C1 segment of cervical spinal cord (tissue), 14 donors: ENCODE results near the gene RNF25.

Source experiments
- DNase-seq, 14 donors: peaks; one replicate each; lab custom pipeline; 2025; lab: John Stamatoyannopoulos, UW

Gene RNF25

DNA sequence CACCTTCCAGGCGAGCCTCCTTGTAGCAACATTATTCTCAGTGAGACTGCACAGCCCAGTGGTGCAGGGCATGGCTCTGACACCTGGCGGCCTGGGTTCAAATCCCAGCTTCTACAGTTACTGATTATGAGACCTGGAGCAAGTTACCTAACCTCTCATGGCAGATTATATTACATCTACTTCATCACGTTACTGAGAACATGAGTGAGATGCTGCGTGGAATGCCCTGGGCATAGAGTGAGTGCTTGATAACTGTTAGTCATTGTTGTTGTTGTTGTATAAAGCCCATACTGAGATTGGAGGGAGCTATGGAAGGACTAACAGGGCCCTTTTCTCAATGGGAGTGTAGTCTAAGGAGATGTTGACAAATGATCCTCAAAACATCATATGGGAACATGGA, 45.4 kb downstream of the RNF25 start:
- DNase-seq: no peak

DNA sequence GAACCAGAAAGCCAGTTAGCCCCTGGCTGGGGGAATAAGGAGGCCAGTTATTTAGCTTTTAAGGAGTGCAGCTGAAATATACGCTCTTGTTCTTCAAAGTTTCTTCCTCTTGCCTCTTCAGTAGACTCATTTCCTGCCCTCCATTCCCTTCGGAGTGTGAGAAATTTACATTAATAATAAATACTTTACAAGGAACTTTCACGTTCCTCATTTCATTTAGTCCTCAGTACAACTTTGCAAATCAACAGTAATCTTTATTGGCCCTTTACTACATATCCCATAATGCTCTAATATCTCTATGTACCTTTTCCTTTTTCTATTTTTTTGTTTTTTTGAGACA, 48.5 kb downstream of the RNF25 start:
- DNase-seq: no peak

- DNase-seq: no peak
These were observed 49.0 kb downstream of the RNF25 start for GRCh38 chr2:218622606-218623365.

DNA sequence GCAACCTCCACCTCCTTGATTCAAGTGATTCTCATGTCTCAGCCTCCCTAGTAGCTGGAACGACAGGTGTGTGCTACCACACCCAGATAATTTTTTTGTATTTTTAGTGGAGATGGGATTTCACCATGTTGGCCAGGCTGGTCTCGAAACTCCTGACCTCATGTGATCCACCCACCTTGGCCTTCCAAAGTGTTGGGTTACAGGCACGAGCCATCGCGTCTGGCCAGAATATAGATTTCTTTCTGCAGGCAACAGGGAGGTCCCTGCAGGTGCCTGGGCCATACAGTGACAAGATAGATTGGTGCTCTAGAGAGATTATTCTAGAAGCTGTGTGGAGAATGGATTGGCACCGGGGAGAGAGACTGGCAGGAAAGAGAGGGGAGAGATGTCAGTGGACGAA, 50.8 kb downstream of the RNF25 start:
- DNase-seq: no peak

DNA sequence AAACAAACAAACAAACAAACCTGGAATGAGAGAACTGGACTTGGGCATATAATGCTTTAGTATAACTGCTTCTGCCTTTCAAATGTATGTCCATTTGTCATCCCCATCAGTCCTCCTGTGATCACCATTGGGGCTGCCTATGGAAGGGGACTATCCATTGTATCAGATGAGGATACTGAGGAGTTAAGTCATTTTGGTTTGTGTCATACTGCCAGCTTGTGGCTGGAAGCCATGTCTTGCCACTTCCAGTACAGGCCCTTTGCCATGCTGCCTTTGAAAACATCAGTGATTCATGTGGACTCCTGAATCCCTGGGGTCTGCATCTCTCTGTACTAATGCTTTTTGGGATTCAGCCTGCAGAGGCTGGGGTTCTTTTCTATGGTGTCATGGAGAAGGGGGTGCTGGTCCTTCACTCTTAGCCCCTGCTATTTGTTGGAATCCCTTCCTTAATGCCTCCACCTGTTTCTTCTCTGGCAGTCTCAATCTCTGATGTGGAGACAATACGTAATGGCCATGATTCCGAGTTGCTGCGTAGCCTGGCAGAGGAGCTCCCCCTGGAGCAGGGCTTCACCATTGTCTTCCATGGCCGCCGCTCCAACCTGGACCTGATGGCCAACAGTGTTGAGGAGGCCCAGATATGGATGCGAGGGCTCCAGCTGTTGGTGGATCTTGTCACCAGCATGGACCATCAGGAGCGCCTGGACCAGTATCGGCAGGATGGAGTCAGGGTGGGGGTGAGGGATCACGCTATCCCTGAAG, 53.5 kb downstream of the RNF25 start:
- no peak for DNase-seq

DNA sequence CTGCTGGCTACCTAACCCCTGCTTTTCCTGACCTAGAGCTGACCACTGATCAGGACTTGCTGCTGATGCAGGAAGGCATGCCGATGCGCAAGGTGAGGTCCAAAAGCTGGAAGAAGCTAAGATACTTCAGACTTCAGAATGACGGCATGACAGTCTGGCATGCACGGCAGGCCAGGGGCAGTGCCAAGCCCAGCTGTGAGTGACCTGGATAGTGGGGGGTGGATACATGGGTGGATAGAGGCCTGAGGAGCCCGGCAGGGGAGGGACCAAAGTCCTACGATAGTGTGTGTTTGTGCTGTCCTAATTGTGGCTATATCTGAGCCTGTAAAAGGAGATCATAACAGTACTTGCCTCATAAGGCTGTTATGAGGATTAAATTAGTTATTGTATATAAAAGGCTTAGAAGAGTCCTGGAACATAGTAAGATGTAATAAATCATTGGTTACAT, 55.9 kb downstream of the RNF25 start:
- no peak for DNase-seq
